Caco-2 (cell line): ENCODE results near the gene UGT1A5. TPM values are rescaled to one million over a fixed set of nuclear protein-coding genes. Genes with fewer than 3 reads are reported as not detected.

ENCODE experiments used
- BruUV-seq: library from RNA; stranded (reverse); fragments of 400-500 nt; replicated peaks from 2 replicates; lab custom pipeline; 2021; lab: Mats Ljungman, UMichigan
- CTCF ChIA-PET: fragments of 300-600 bp; sonication (Branson Sonifier 250); formaldehyde crosslinking; loops from one replicate; lab custom pipeline; 2022; ENCODE audit warnings: antibody characterized with exemption; lab: Charles Lee
- POLR2A ChIA-PET: fragments of 300-600 bp; sonication (Branson Sonifier 250); formaldehyde crosslinking; loops from one replicate; lab custom pipeline; 2022; ENCODE audit warnings: antibody characterized with exemption; lab: Charles Lee
- DNase-seq, 2 experiments: peaks; one replicate each; pipeline versions ENCODE4 v3.0.0 to v3.0.0-alpha.2; 2020 to 2022
- H3K27me3 ChIP-seq: replicated peaks from 2 replicates; pipeline ENCODE4 v1.6.0; 2011; ENCODE audit warnings: low read length; ENCODE audit not compliant: control insufficient read depth, insufficient read depth
- H3K36me3 ChIP-seq: 2 replicates; pipeline ENCODE4 v1.5.1; 2011; ENCODE audit warnings: low read length; ENCODE audit not compliant: control insufficient read depth, insufficient read depth
- H3K4me1 ChIP-seq: fragments of 250-450 bp; sonication (Bioruptor Pico); 2 replicates; pipeline ENCODE4 v1.5.1; 2020; ENCODE audit warnings: mild to moderate bottlenecking
- H3K4me3 ChIP-seq: 2 replicates; pipeline ENCODE4 v1.5.1; 2011; ENCODE audit warnings: low read depth, mild to moderate bottlenecking, control low read depth, low read length
- H3K9me3 ChIP-seq: fragments of 250-450 bp; sonication (Bioruptor Pico); 2 replicates; pipeline ENCODE4 v1.5.1; 2020; ENCODE audit warnings: mild to moderate bottlenecking, moderate library complexity
- H3K27ac Mint-ChIP-seq: one replicate; pipeline ENCODE4 v1.8.0; 2022; ENCODE audit warnings: mixed read lengths; ENCODE audit not compliant: unreplicated experiment
- H3K27me3 Mint-ChIP-seq: one replicate; pipeline ENCODE4 v1.8.0; 2022; ENCODE audit warnings: mixed read lengths; ENCODE audit not compliant: insufficient read depth, unreplicated experiment
- H3K36me3 Mint-ChIP-seq: one replicate; pipeline ENCODE4 v1.8.0; 2022; ENCODE audit warnings: mild to moderate bottlenecking, mixed read lengths; ENCODE audit not compliant: insufficient read depth, unreplicated experiment
- H3K4me1 Mint-ChIP-seq: one replicate; pipeline ENCODE4 v1.8.0; 2022; ENCODE audit warnings: low read depth, mixed read lengths; ENCODE audit not compliant: unreplicated experiment
- H3K4me3 Mint-ChIP-seq: one replicate; pipeline ENCODE4 v1.8.0; 2022; ENCODE audit warnings: mild to moderate bottlenecking, moderate library complexity, mixed read lengths; ENCODE audit not compliant: unreplicated experiment
- H3K9me3 Mint-ChIP-seq: one replicate; pipeline ENCODE4 v1.8.0; 2022; ENCODE audit warnings: mixed read lengths; ENCODE audit not compliant: unreplicated experiment
- intact Hi-C: fragments of 100-400 bp; cut with micrococcal nuclease; formaldehyde crosslinking; loops from one replicate; pipeline ENCODE4 v1.10.0; 2022; ENCODE audit not compliant: unreplicated experiment
- total RNA-seq: library from RNA; stranded (reverse); gene quantifications from 2 replicates; pipeline ENCODE4 v1.2.3, GENCODE V29; 2022
- TF ChIP-seq, protein P1 (sequence below), 2 experiments: fragments of 200-600 bp in 1 of 2; IDR thresholded peaks; 1 replicate in 1 of 2; 2 replicates in 1 of 2; pipeline versions ENCODE4 v1.5.1 to v1.8.0; 2011 to 2022; ENCODE audit warnings: antibody characterized with exemption in 1 of 2, control low read depth in 1 of 2, inconsistent platforms in 1 of 2, low read depth in 1 of 2, low read length in 1 of 2, mild to moderate bottlenecking in 1 of 2, moderate library complexity in 1 of 2; ENCODE audit not compliant: insufficient read depth in 1 of 2, severe bottlenecking in 1 of 2, unreplicated experiment in 1 of 2

Gene UGT1A5
- total RNA-seq, 1 experiment from 2014 or later = 1.2 TPM

DNA sequence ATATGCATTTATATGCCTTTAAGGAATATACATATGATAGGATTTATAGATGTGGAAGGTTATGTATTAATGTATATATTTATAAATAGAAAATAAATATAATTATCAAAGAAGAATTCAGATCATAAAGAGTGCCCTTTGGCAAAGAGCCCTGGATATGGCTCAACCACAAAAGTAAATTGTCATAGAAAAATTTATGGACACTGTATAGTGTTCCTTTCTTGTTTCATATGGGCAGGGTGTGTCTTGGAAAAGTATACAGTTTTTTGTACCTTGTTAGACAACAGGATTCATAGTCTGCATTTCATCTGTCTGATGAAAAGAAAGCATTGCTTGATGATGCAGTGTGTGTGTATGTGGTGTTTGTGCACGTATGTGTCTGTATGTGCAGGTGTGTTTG, 28.1 kb upstream of the UGT1A5 start:
- Mint-ChIP-seq H3K36me3 (no peaks in the 10 kb centered on the region), H3K27me3 (no peaks in the 10 kb centered on the region), H3K27ac (no peak overlapping the region), H3K4me1 (no peaks in the 10 kb centered on the region), H3K4me3 (no peak overlapping the region), H3K9me3 (no peaks in the 10 kb centered on the region)
- intact Hi-C loops = loop anchor here (1.0 kb wide), 1 partner anchor 9 kb away; no protein-coding TSS in a partner anchor
- H3K9me3 ChIP-seq = no peaks in the 10 kb centered on the region
- BruUV-seq = no TSS peak
- no peak for DNase-seq
- TF ChIP-seq, protein P1, sequence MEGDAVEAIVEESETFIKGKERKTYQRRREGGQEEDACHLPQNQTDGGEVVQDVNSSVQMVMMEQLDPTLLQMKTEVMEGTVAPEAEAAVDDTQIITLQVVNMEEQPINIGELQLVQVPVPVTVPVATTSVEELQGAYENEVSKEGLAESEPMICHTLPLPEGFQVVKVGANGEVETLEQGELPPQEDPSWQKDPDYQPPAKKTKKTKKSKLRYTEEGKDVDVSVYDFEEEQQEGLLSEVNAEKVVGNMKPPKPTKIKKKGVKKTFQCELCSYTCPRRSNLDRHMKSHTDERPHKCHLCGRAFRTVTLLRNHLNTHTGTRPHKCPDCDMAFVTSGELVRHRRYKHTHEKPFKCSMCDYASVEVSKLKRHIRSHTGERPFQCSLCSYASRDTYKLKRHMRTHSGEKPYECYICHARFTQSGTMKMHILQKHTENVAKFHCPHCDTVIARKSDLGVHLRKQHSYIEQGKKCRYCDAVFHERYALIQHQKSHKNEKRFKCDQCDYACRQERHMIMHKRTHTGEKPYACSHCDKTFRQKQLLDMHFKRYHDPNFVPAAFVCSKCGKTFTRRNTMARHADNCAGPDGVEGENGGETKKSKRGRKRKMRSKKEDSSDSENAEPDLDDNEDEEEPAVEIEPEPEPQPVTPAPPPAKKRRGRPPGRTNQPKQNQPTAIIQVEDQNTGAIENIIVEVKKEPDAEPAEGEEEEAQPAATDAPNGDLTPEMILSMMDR (IDR thresholded peaks at IDR 0.05; ENCODE audit: insufficient read depth in 1 of 2, low read depth in 1 of 2, low read length in 1 of 2, severe bottlenecking in 1 of 2, unreplicated experiment in 1 of 2) = no peak
- H3K4me1 ChIP-seq = peaks cover 7% of the 10 kb centered on the region; the same call in 1 of the 2 replicates
- no peaks in the 10 kb centered on the region for H3K36me3 ChIP-seq
- no peaks in the 10 kb centered on the region for H3K27me3 ChIP-seq
- ChIA-PET CTCF (no interaction called here), POLR2A (no interaction called here)
- no peak overlapping the region for H3K4me3 ChIP-seq

DNA sequence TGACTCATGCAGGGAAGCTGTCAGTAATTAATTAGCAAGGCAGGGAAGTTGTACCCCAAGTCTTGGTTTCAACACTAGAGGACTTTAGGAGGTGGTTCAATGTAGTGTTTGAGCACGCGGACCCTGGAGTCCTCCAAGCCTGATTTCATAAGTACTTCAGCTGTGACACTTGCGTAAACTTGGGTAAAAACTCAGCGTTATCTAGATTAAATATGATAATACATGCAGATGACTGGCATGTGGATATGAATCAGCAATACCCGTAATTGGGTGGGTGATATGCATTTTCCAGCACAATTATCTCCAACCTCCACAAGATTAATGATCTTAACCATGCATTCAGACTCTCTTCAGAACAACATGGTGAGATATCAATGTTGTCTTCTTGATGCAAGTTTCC, 25.8 kb upstream of the UGT1A5 start:
- Mint-ChIP-seq H3K4me3 (no peak overlapping the region), H3K36me3 (no peaks in the 10 kb centered on the region), H3K4me1 (no peaks in the 10 kb centered on the region), H3K9me3 (no peaks in the 10 kb centered on the region), H3K27ac (no peak overlapping the region), H3K27me3 (no peaks in the 10 kb centered on the region)
- no peaks in the 10 kb centered on the region for H3K36me3 ChIP-seq
- no peak overlapping the region for H3K4me3 ChIP-seq
- H3K27me3 ChIP-seq = no peaks in the 10 kb centered on the region
- TF ChIP-seq, protein P1 (IDR thresholded peaks at IDR 0.05; ENCODE audit: insufficient read depth in 1 of 2, low read depth in 1 of 2, low read length in 1 of 2, severe bottlenecking in 1 of 2, unreplicated experiment in 1 of 2) = no peak
- intact Hi-C loops = no loop called here
- BruUV-seq = no TSS peak
- peaks cover 7% of the 10 kb centered on the region; the same call in 1 of the 2 replicates for H3K4me1 ChIP-seq
- no peak for DNase-seq
- ChIA-PET POLR2A (no interaction called here), CTCF (no interaction called here)
- no peaks in the 10 kb centered on the region for H3K9me3 ChIP-seq

GRCh38 chr2:233688341-233688740, 24.4 kb upstream of the UGT1A5 start:
- Histone ChIP-seq H3K4me1 (peaks cover 12% of the 10 kb centered on the region; the same call in 1 of the 2 replicates), H3K27me3 (no peaks in the 10 kb centered on the region), H3K36me3 (no peaks in the 10 kb centered on the region), H3K9me3 (no peaks in the 10 kb centered on the region), H3K4me3 (no peak overlapping the region)
- intact Hi-C loops = no loop called here
- BruUV-seq = no TSS peak
- DNase-seq = no peak
- H3K36me3 Mint-ChIP-seq = peaks cover 10% of the 10 kb centered on the region
- POLR2A ChIA-PET = no interaction called here
- H3K4me1 Mint-ChIP-seq = no peaks in the 10 kb centered on the region
- no peaks in the 10 kb centered on the region for H3K9me3 Mint-ChIP-seq
- no peak overlapping the region for H3K4me3 Mint-ChIP-seq
- TF ChIP-seq, protein P1 (IDR thresholded peaks at IDR 0.05; ENCODE audit: insufficient read depth in 1 of 2, low read depth in 1 of 2, low read length in 1 of 2, severe bottlenecking in 1 of 2, unreplicated experiment in 1 of 2) = no peak
- no peak overlapping the region for H3K27ac Mint-ChIP-seq
- H3K27me3 Mint-ChIP-seq = no peaks in the 10 kb centered on the region
- CTCF ChIA-PET = no interaction called here
